A549 (cell line): ENCODE measurements around the gene SLC16A12.

ENCODE experiments used
- CHD2 ChIP-seq: fragments of 150-350 bp; IDR thresholded peaks from 2 replicates; pipeline ENCODE4 v1.6.1; 2014; ENCODE audit warnings: low read length; ENCODE audit not compliant: partially characterized antibody
- EHMT2 ChIP-seq: fragments of 200-600 bp; sonication (generic); IDR thresholded peaks from 2 replicates; pipeline ENCODE4 v1.6.1; 2016; ENCODE audit warnings: antibody characterized with exemption, low read depth, mild to moderate bottlenecking, moderate library complexity
- ESRRA ChIP-seq: fragments of 150-350 bp; IDR thresholded peaks from 2 replicates; pipeline ENCODE4 v1.6.1; 2014; ENCODE audit warnings: mild to moderate bottlenecking, low read length, borderline replicate concordance
- FOSL2 ChIP-seq, 2 experiments: fragments of 450-650 bp in 1 of 2; fragments of >200 bp in 1 of 2; sonication (Bioruptor Twin) in 1 of 2; formaldehyde crosslinking; IDR thresholded peaks; 2 replicates each; pipeline versions ENCODE4 v1.5.0 to v1.6.1; 2016 to 2020; ENCODE audit warnings: mild to moderate bottlenecking in 1 of 2, moderate library complexity in 1 of 2
- JUN ChIP-seq, 2 experiments: fragments of >200 bp; sonication (Bioruptor Twin); formaldehyde crosslinking; IDR thresholded peaks; 2 replicates in 1 of 2; 3 replicates in 1 of 2; pipeline ENCODE4 v1.6.1; 2016 to 2017
- KDM1A ChIP-seq: fragments of 200-600 bp; sonication (generic); IDR thresholded peaks from 2 replicates; pipeline ENCODE4 v1.6.1; 2016; ENCODE audit warnings: low read depth, mild to moderate bottlenecking
- KDM5A ChIP-seq: fragments of 200-600 bp; sonication (generic); IDR thresholded peaks from 2 replicates; pipeline ENCODE4 v1.6.1; 2016; ENCODE audit warnings: antibody characterized with exemption, mild to moderate bottlenecking
- MAX ChIP-seq: IDR thresholded peaks from 2 replicates; pipeline ENCODE4 v1.6.1; 2012
- POLR2A ChIP-seq: IDR thresholded peaks from 2 replicates; pipeline ENCODE4 v1.6.1; 2012; ENCODE audit warnings: mild to moderate bottlenecking, low read length
- REST ChIP-seq: fragments of 200-600 bp; sonication (generic); IDR thresholded peaks from 2 replicates; pipeline ENCODE4 v1.6.1; 2016; ENCODE audit warnings: antibody characterized with exemption, mild to moderate bottlenecking, moderate library complexity
- RFX5 ChIP-seq: fragments of 450-650 bp; IDR thresholded peaks from 2 replicates; pipeline ENCODE4 v1.7.1; 2014; ENCODE audit warnings: antibody characterized with exemption, mild to moderate bottlenecking, moderate library complexity
- RNF2 ChIP-seq: fragments of 200-600 bp; sonication (generic); IDR thresholded peaks from 2 replicates; pipeline ENCODE4 v1.6.1; 2016; ENCODE audit warnings: low read depth, mild to moderate bottlenecking, antibody characterized with exemption, moderate library complexity, borderline replicate concordance
- SMC3 ChIP-seq: fragments of >200 bp; sonication (Bioruptor Twin); formaldehyde crosslinking; IDR thresholded peaks from 3 replicates; pipeline ENCODE4 v1.6.1; 2018; ENCODE audit warnings: inconsistent platforms
- TF ChIP-seq, protein P1 (sequence below): fragments of >200 bp; sonication (Bioruptor Twin); formaldehyde crosslinking; IDR thresholded peaks from 3 replicates; pipeline ENCODE4 v1.5.1; 2016

DNA sequence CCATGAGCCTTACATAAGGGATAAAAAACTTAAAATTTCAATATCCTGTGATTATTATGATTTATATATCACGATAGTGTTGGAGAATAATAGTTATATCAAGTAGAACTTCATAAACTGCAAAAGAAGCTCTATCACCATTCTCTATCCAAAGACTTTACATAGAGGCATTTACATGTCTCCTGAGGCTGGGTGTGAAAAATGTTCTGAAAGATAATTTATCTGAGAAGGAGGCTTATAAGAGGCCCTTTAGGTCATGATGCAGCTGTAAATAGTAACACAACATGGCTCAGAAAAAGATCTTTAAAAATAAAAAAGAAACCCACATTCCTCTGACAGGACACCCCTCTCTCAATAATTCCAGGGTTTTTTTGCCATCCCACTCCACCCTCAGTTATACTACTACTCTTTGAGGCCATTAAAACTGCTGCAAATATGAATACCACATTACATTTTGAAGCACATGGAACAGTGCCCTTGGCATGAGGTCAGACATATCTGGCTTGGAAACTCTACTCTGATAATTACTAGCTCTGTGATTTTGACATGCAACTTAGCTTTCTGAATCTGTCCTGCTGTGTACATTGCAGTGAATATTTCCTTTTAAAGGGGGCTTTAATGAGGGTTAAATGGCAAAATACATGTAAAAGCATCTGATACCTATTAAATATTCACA, 55.5 kb downstream of the SLC16A12 start:
- TF ChIP-seq, protein P1, sequence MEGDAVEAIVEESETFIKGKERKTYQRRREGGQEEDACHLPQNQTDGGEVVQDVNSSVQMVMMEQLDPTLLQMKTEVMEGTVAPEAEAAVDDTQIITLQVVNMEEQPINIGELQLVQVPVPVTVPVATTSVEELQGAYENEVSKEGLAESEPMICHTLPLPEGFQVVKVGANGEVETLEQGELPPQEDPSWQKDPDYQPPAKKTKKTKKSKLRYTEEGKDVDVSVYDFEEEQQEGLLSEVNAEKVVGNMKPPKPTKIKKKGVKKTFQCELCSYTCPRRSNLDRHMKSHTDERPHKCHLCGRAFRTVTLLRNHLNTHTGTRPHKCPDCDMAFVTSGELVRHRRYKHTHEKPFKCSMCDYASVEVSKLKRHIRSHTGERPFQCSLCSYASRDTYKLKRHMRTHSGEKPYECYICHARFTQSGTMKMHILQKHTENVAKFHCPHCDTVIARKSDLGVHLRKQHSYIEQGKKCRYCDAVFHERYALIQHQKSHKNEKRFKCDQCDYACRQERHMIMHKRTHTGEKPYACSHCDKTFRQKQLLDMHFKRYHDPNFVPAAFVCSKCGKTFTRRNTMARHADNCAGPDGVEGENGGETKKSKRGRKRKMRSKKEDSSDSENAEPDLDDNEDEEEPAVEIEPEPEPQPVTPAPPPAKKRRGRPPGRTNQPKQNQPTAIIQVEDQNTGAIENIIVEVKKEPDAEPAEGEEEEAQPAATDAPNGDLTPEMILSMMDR = no peak
- TF ChIP-seq RFX5 = no peak
- TF ChIP-seq POLR2A = no peak
- TF ChIP-seq KDM1A = no peak
- TF ChIP-seq JUN (IDR thresholded peaks at IDR 0.05) = no peak
- no peak for TF ChIP-seq REST
- TF ChIP-seq MAX = no peak
- TF ChIP-seq SMC3 = no peak
- no peak for TF ChIP-seq ESRRA
- TF ChIP-seq FOSL2 (IDR thresholded peaks at IDR 0.05) = no peak
- TF ChIP-seq FOSL2 (CRISPR knock-in tag; IDR thresholded peaks at IDR 0.05) = no peak
- TF ChIP-seq CHD2 = no peak
- TF ChIP-seq EHMT2 = no peak
- no peak for TF ChIP-seq RNF2
- TF ChIP-seq KDM5A = no peak
